ENCODE data around the gene ATP5F1D.
A peak's percentile ranks its signal among the peaks of the same experiment; 100 is the strongest.
"Not testable (repeated sequence)": the region's sequence is repeated elsewhere in the genome, so short reads cannot be mapped to it uniquely, and the experiment has no call there.

The ATP5F1D gene

GRCh38 chr19:1236576-1236975 is 5.0 kb upstream of the ATP5F1D start:
- no peak for ATAC-seq
- H3K9me3 Mint-ChIP-seq = no peaks in the 10 kb centered on the region
- H3K4me3 Mint-ChIP-seq = peak overlapping the region; percentile 62
- peaks cover 21% of the 10 kb centered on the region for H3K4me1 Mint-ChIP-seq
- H3K27ac Mint-ChIP-seq = no peak overlapping the region
- peaks cover 22% of the 10 kb centered on the region for H3K27me3 Mint-ChIP-seq
- no peaks in the 10 kb centered on the region for H3K36me3 Mint-ChIP-seq

GRCh38 chr19:1237027-1237659 is 4.4 kb upstream of the ATP5F1D start:
- H3K9me3 Mint-ChIP-seq = no peaks in the 10 kb centered on the region
- peak overlapping the region; percentile 62 for H3K4me3 Mint-ChIP-seq
- no peaks in the 10 kb centered on the region for H3K36me3 Mint-ChIP-seq

GRCh38 chr19:1237754-1238368 is 3.7 kb upstream of the ATP5F1D start, which contains the start of gene CBARP:
Gene CBARP, minus strand, starts transcription at chr19:1238005. Its CDS starts 1,905 bp downstream, at chr19:1236100.
- no peak for ATAC-seq

More at GRCh38 chr19:1237027-1237659, 4.4 kb upstream of the ATP5F1D start:
- no peak overlapping the region for H3K27ac Mint-ChIP-seq
- H3K4me1 Mint-ChIP-seq = peaks cover 24% of the 10 kb centered on the region
- peaks cover 22% of the 10 kb centered on the region for H3K27me3 Mint-ChIP-seq
- ATAC-seq = no peak

GRCh38 chr19:1238369-1239303 is 2.9 kb upstream of the ATP5F1D start:
- peaks cover 22% of the 10 kb centered on the region for H3K27me3 Mint-ChIP-seq
- H3K27ac Mint-ChIP-seq = peak overlapping the region; percentile 52
- no peaks in the 10 kb centered on the region for H3K9me3 Mint-ChIP-seq
- no peaks in the 10 kb centered on the region for H3K36me3 Mint-ChIP-seq
- H3K4me3 Mint-ChIP-seq = peak overlapping the region; percentile 77
- ATAC-seq = no peak
- H3K4me1 Mint-ChIP-seq = peaks cover 38% of the 10 kb centered on the region

More at GRCh38 chr19:1237754-1238368, 3.7 kb upstream of the ATP5F1D start, which contains the start of gene CBARP:
- Mint-ChIP-seq H3K9me3 (no peaks in the 10 kb centered on the region), H3K4me1 (peaks cover 32% of the 10 kb centered on the region), H3K27me3 (peaks cover 22% of the 10 kb centered on the region), H3K4me3 (peak within 1 kb of the TSS; percentile 77), H3K36me3 (no peaks in the 10 kb centered on the region), H3K27ac (peak within 1 kb of the TSS; percentile 52)

GRCh38 chr19:1239420-1239795 is 2.1 kb upstream of the ATP5F1D start:
- no peak for ATAC-seq
- Mint-ChIP-seq H3K9me3 (no peaks in the 10 kb centered on the region), H3K36me3 (no peaks in the 10 kb centered on the region), H3K4me1 (peaks cover 40% of the 10 kb centered on the region), H3K27ac (peak overlapping the region; percentile 52), H3K4me3 (peak overlapping the region; percentile 28), H3K27me3 (peaks cover 22% of the 10 kb centered on the region)

GRCh38 chr19:1239796-1240737 is 1.5 kb upstream of the ATP5F1D start:
- Mint-ChIP-seq H3K9me3 (no peaks in the 10 kb centered on the region), H3K4me1 (peaks cover 46% of the 10 kb centered on the region), H3K27me3 (peaks cover 22% of the 10 kb centered on the region), H3K4me3 (peak overlapping the region; percentile 56), H3K27ac (peak overlapping the region; percentile 52), H3K36me3 (no peaks in the 10 kb centered on the region)
- peak; percentile 61 for ATAC-seq

GRCh38 chr19:1240925-1241324 is 626 bp upstream of the ATP5F1D start:
- no peak for ATAC-seq
- Mint-ChIP-seq H3K9me3 (no peaks in the 10 kb centered on the region), H3K27me3 (peaks cover 22% of the 10 kb centered on the region), H3K4me3 (no peak overlapping the region), H3K36me3 (no peaks in the 10 kb centered on the region), H3K4me1 (peaks cover 51% of the 10 kb centered on the region), H3K27ac (peak overlapping the region; percentile 46)

GRCh38 chr19:1243768-1244692 is 2.5 kb downstream of the ATP5F1D start:
- Mint-ChIP-seq H3K4me3 (peak overlapping the region; percentile 73), H3K4me1 (peaks cover 41% of the 10 kb centered on the region), H3K36me3 (no peaks in the 10 kb centered on the region), H3K27ac (peak overlapping the region; percentile 79), H3K27me3 (peaks cover 2% of the 10 kb centered on the region), H3K9me3 (no peaks in the 10 kb centered on the region)
- ATAC-seq = peak; percentile 66

GRCh38 chr19:1244693-1245451 is 3.3 kb downstream of the ATP5F1D start:
- Mint-ChIP-seq H3K27me3 (no peaks in the 10 kb centered on the region), H3K9me3 (no peaks in the 10 kb centered on the region), H3K27ac (peak overlapping the region; percentile 79), H3K4me3 (peak overlapping the region; percentile 73), H3K36me3 (no peaks in the 10 kb centered on the region), H3K4me1 (peaks cover 35% of the 10 kb centered on the region)
- ATAC-seq = no peak

- H3K27me3 Mint-ChIP-seq = no peaks in the 10 kb centered on the region
- no peak for ATAC-seq
- H3K4me3 Mint-ChIP-seq = no peak overlapping the region
- H3K9me3 Mint-ChIP-seq = no peaks in the 10 kb centered on the region
- peaks cover 35% of the 10 kb centered on the region for H3K4me1 Mint-ChIP-seq
- H3K36me3 Mint-ChIP-seq = no peaks in the 10 kb centered on the region
- no peak overlapping the region for H3K27ac Mint-ChIP-seq
These were observed 4.1 kb downstream of the ATP5F1D start for GRCh38 chr19:1245494-1246264.

- H3K4me1 Mint-ChIP-seq = peaks cover 35% of the 10 kb centered on the region
- ATAC-seq, H3K9me3 Mint-ChIP-seq, H3K4me3 Mint-ChIP-seq, H3K27me3 Mint-ChIP-seq, H3K36me3 Mint-ChIP-seq, H3K27ac Mint-ChIP-seq: not testable (repeated sequence)
These were observed 4.9 kb downstream of the ATP5F1D start for GRCh38 chr19:1246265-1247087.

GRCh38 chr19:1247748-1248138 is 6.2 kb downstream of the ATP5F1D start:
- H3K27me3 Mint-ChIP-seq = no peaks in the 10 kb centered on the region
- no peak for ATAC-seq
- H3K4me3 Mint-ChIP-seq = peak overlapping the region; percentile 21
- H3K4me1 Mint-ChIP-seq = peaks cover 34% of the 10 kb centered on the region
- H3K36me3 Mint-ChIP-seq = peaks cover 17% of the 10 kb centered on the region
- peak overlapping the region; percentile 81 for H3K27ac Mint-ChIP-seq
- no peaks in the 10 kb centered on the region for H3K9me3 Mint-ChIP-seq

All from stimulated activated memory B cell treated with anti-CD40 and anti-IgM and Interleukin-4, amounts not matched to agents 10 μg/mL and 1 μg/mL and 100 μg/mL, for 72 hours (primary cell).